Ascending aorta (tissue), 2 donors: ENCODE measurements around the gene MGLL. TPM values are rescaled to one million over a fixed set of nuclear protein-coding genes. Genes with fewer than 3 reads are reported as not detected.

Experiments used
- DNase-seq, 2 donors: peaks; one replicate each; pipeline ENCODE4 v3.0.0-alpha.2; 2019; ENCODE audit warnings: low spot score in 2 of 2
- H3K27ac ChIP-seq, 2 donors: fragments of 200-600 bp; sonication (generic); one replicate each; pipeline ENCODE4 v1.5.1; 2016 to 2017; ENCODE audit warnings: mild to moderate bottlenecking in 1 of 2
- H3K27me3 ChIP-seq: fragments of 200-600 bp; sonication (generic); one replicate; pipeline ENCODE4 v1.5.1; 2017
- H3K36me3 ChIP-seq, 2 donors: fragments of 200-600 bp; sonication (generic); one replicate each; pipeline ENCODE4 v1.5.1; 2016
- H3K4me1 ChIP-seq, 2 donors: fragments of 200-600 bp; sonication (generic); one replicate each; pipeline ENCODE4 v1.5.1; 2016 to 2017; ENCODE audit warnings: mild to moderate bottlenecking in 1 of 2
- H3K4me3 ChIP-seq, 2 donors: fragments of 200-600 bp; sonication (generic); one replicate each; pipeline ENCODE4 v1.5.1; 2016 to 2017; ENCODE audit warnings: mild to moderate bottlenecking in 1 of 2
- H3K9me3 ChIP-seq, 2 donors: fragments of 200-600 bp; sonication (generic); one replicate each; pipeline ENCODE4 v1.5.1; 2016
- intact Hi-C: fragments of 100-400 bp; cut with DNase I; formaldehyde crosslinking; loops from one replicate; pipeline ENCODE4 v1.15.1; 2023
- total RNA-seq: library from RNA; depleted of rRNA; stranded (reverse); fragments of >200 nt; gene quantifications from one replicate; pipeline ENCODE4 v1.1.0, GENCODE V29; 2016
- TF ChIP-seq, protein P1 (sequence below), 3 experiments: fragments of 200-600 bp in 2 of 3; fragments of 450-650 bp in 1 of 3; sonication (generic) in 2 of 3; IDR thresholded peaks; one replicate each; pipeline ENCODE4 v1.5.1; 2016 to 2019; ENCODE audit warnings: antibody characterized with exemption in 3 of 3, mild to moderate bottlenecking in 1 of 3, moderate library complexity in 1 of 3

Gene MGLL
- total RNA-seq, 1 donor from 2014 or later: 101 TPM

DNA sequence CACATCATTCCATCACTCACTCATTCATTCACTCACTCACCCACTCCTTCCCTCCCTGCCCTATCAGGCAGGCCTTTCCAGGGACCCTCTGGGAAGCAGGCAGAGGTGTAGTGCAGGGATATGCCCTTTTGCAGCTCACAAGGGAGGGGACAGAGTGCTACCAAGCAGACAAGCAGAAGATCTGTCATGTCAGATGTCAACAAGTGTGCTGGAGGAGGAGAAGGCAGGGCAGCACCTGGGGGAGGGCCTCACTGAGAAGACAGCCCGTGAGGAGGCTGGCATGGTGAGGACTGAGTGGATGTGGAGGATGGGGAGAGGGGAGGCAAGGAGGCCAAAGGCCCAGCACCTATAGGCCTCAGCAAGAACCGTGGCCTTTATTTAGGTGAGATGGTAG lies 134.3 kb downstream of the MGLL start:
- TF ChIP-seq, protein P1, sequence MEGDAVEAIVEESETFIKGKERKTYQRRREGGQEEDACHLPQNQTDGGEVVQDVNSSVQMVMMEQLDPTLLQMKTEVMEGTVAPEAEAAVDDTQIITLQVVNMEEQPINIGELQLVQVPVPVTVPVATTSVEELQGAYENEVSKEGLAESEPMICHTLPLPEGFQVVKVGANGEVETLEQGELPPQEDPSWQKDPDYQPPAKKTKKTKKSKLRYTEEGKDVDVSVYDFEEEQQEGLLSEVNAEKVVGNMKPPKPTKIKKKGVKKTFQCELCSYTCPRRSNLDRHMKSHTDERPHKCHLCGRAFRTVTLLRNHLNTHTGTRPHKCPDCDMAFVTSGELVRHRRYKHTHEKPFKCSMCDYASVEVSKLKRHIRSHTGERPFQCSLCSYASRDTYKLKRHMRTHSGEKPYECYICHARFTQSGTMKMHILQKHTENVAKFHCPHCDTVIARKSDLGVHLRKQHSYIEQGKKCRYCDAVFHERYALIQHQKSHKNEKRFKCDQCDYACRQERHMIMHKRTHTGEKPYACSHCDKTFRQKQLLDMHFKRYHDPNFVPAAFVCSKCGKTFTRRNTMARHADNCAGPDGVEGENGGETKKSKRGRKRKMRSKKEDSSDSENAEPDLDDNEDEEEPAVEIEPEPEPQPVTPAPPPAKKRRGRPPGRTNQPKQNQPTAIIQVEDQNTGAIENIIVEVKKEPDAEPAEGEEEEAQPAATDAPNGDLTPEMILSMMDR (IDR thresholded peaks at IDR 0.05): no peak
- no peak for DNase-seq
- Histone ChIP-seq H3K36me3 (peaks cover 5 to 11% of the 10 kb centered on the region in 2 donors), H3K27me3 (no peaks in the 10 kb centered on the region), H3K9me3 (no peaks in the 10 kb centered on the region), H3K4me1 (peaks cover 29 to 32% of the 10 kb centered on the region in 2 donors), H3K4me3 (no peak overlapping the region), H3K27ac (peak overlapping the region; percentile 85 to 89)
- intact Hi-C loops: no loop called here

DNA sequence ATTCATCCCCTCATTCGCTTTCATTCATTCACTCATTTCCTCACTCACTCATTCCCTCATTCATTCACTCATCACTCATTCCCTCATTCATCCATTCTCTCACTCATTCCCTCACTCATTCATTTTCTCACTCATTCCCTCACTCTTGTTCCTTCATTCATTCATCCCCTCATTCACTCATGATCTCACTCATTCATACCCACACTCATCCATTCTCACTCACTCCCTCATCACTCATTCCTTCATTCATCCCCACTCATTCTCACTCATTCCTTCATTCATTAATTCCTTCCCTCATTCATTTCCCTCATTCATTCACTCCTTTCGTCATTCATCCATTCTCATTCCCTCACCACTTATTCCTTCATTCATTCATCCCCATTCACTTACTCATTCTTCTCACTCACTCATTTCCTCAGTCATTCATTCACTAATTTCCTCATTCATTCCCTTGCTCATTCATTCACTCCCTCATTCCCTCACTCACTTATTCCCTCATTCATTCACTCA lies 135.0 kb downstream of the MGLL start:
- Histone ChIP-seq H3K4me1 (peaks cover 29 to 32% of the 10 kb centered on the region in 2 donors), H3K4me3 (no peak overlapping the region), H3K27ac (no peak overlapping the region), H3K36me3 (peaks cover 1 to 3% of the 10 kb centered on the region in 2 donors), H3K27me3 (no peaks in the 10 kb centered on the region), H3K9me3 (no peaks in the 10 kb centered on the region)
- DNase-seq: no peak
- intact Hi-C loops: no loop called here
- TF ChIP-seq, protein P1 (IDR thresholded peaks at IDR 0.05): no peak

DNA sequence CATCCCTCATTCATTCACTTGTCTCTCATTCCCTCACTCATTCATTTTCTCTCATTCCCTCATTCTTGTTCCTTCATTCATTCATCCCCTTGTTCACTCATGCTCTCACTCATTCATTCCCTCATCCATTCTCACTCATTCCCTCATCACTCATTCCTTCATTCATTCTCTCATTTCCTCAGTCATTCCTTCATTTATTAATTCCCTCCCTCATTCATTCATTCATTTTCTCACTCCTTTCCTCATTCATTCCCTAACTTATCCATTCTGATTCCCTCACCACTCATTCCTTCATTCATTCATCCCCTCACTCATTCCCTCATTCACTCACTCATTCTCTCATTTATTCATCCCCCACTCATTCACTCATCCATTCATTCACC lies 135.8 kb downstream of the MGLL start:
- intact Hi-C loops: no loop called here
- Histone ChIP-seq H3K4me3 (no peak overlapping the region), H3K36me3 (no peaks in the 10 kb centered on the region), H3K9me3 (no peaks in the 10 kb centered on the region), H3K4me1 (peaks cover 29 to 32% of the 10 kb centered on the region in 2 donors), H3K27me3 (no peaks in the 10 kb centered on the region), H3K27ac (no peak overlapping the region)
- DNase-seq: no peak
- TF ChIP-seq, protein P1 (IDR thresholded peaks at IDR 0.05): no peak

DNA sequence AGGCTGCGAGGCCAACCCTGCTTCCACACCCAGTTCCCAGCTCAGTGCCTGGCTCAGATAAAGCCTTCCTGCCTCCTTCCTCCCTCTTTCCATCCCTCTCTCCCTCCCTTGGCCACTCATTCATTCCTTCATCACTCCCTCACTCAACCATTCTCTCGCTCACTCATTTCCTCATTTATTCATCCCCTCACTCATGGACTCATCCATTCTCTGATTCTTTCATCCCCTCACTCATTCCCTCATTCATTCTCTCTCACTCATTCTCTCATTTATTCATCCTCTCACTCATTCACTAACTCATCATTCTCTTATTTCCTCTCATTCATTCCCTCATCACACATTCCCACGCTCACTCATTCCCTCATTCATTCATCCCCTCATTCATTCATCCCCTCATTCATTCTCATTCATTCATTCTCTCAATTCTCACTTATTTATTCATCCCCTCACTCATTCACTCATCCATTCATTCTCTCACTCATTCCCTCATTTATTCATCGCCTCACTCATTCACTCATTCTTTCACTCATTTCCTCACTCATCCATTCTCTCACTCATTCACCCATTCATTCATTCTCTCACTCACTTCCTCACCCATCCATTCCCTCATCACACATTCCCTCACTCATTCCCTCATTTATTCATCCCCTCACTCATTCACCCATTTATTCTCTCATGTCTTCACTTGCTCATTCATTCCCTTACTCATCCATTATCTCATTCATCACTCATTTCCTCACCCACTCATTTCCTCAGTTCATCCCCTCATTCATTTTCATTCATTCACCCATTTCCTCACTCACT lies 136.4 kb downstream of the MGLL start:
- intact Hi-C loops: no loop called here

DNA sequence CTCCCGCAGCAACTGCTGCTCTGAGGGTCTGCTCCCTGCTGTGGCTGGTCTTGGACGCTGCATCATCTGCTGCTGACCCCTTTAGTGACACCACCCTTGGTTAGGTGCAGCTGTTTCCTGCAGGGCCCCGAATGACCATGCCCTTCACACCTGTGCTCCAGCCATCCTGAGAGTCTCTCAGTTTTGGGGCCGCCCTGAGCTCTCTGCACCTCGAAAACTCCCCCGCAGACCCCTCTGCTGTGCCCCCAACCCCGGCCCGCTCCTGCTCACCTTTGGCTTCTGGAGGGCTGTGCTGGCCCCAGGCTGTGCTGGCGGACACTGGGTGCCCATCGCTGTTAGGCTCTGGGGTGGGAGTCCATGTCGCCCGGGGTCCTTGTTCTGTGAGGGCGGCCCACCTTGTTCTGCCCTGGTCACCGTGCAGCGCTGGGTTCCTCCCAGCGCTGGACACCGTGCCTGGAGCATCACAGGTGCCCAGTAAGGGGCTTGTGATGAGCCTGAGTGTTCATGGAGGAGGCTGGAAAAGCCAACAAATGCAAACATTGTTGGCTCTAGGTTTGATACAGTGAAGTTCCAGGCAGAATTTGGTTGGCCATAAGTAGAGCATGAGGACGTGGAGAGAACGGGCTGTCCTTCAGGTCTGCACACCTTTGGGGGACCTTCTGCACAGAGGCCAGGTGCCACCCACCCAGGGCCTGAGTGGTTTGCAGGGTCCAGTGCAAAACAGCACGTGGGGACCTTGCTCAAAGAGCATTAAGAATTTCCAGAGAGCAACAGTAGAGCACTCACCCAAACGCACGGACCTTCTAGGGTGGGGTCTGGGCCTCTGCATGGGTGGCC lies 137.2 kb downstream of the MGLL start:
- TF ChIP-seq, protein P1 (IDR thresholded peaks at IDR 0.05): no peak
- Histone ChIP-seq H3K4me3 (no peak overlapping the region), H3K27me3 (no peaks in the 10 kb centered on the region), H3K36me3 (peaks cover 4 to 9% of the 10 kb centered on the region in 2 donors), H3K4me1 (peaks cover 18 to 22% of the 10 kb centered on the region in 2 donors), H3K9me3 (no peaks in the 10 kb centered on the region), H3K27ac (no peak overlapping the region)
- DNase-seq: peak in 1 of 2 donors; percentile 56
- intact Hi-C loops: no loop called here

More for the DNA sequence above, 136.4 kb downstream of the MGLL start:
- Histone ChIP-seq H3K27ac (no peak overlapping the region), H3K36me3 (peaks cover 0 to under 1% of the 10 kb centered on the region in 2 donors), H3K9me3 (no peaks in the 10 kb centered on the region), H3K4me1 (peaks cover 26 to 30% of the 10 kb centered on the region in 2 donors), H3K27me3 (no peaks in the 10 kb centered on the region), H3K4me3 (no peak overlapping the region)
- TF ChIP-seq, protein P1 (IDR thresholded peaks at IDR 0.05): no peak
- no peak for DNase-seq
